ENCODE measurements around the gene ATP1B3. TPM values are rescaled to one million over a fixed set of nuclear protein-coding genes. Genes with fewer than 3 reads are reported as not detected.

The ATP1B3 gene
- total RNA-seq, 2 donors from 2014 or later: 182 to 194 TPM

DNA sequence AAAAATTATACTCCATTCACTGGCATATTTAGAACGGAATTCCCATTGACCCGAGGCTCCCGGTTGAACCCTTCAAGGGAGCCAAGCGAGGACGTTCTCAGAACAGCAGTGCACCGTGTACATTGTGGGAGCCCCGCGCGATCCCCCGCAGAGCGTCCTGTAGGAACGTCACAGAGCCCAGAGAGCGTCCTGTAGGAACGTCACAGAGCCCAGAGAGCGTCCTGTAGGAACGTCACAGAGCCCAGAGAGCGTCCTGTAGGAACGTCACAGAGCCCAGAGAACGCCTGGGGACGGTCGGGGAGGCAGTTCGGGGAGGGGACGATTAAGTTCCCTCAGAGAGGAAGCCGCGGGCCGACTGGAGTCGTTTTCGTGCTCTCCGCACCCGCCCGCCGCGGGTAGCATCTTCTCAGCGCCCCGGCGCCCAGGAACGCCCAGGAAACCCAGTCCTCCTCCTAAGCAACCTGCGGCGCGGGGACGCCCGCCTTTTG lies 506 bp upstream of the ATP1B3 start:
- Histone ChIP-seq H3K36me3 (ENCODE audit: control insufficient read depth, insufficient read depth, low read length) (peaks cover 5% of the 10 kb centered on the region), H3K27ac (ENCODE audit: low read depth, low read length) (peak overlapping the region; percentile 97), H3K9ac (ENCODE audit: extremely low read depth, low read length, poor library complexity, severe bottlenecking) (peak overlapping the region; percentile 68), H3K4me1 (ENCODE audit: control insufficient read depth, insufficient read depth, low read length) (no peaks in the 10 kb centered on the region), H3K4me3 (ENCODE audit: low read length) (peak overlapping the region; percentile 85), H3K27me3 (ENCODE audit: control insufficient read depth, insufficient read depth, low read length, poor library complexity, severe bottlenecking) (no peaks in the 10 kb centered on the region), H3K9me3 (ENCODE audit: control insufficient read depth, low read length) (no peaks in the 10 kb centered on the region)
- WGBS, 2 experiments (ENCODE audit: insufficient coverage in 1 of 2, insufficient read length in 1 of 2): 0 to 1% methylated on average over 17 to 42 of the region's 42 CpGs
- DNase-seq: peak; percentile 86
- no peaks in the 10 kb centered on the region for H3K9me3 Mint-ChIP-seq
- H3K36me3 Mint-ChIP-seq (ENCODE audit: low read depth): peaks cover 3% of the 10 kb centered on the region
- TF ChIP-seq, protein P1, sequence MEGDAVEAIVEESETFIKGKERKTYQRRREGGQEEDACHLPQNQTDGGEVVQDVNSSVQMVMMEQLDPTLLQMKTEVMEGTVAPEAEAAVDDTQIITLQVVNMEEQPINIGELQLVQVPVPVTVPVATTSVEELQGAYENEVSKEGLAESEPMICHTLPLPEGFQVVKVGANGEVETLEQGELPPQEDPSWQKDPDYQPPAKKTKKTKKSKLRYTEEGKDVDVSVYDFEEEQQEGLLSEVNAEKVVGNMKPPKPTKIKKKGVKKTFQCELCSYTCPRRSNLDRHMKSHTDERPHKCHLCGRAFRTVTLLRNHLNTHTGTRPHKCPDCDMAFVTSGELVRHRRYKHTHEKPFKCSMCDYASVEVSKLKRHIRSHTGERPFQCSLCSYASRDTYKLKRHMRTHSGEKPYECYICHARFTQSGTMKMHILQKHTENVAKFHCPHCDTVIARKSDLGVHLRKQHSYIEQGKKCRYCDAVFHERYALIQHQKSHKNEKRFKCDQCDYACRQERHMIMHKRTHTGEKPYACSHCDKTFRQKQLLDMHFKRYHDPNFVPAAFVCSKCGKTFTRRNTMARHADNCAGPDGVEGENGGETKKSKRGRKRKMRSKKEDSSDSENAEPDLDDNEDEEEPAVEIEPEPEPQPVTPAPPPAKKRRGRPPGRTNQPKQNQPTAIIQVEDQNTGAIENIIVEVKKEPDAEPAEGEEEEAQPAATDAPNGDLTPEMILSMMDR (conservative IDR thresholded peaks at IDR 0.05): no peak
- peaks cover 17% of the 10 kb centered on the region for H3K4me1 Mint-ChIP-seq
- peak overlapping the region; percentile 81 for H3K4me3 Mint-ChIP-seq
- H3K27me3 Mint-ChIP-seq (ENCODE audit: insufficient read depth): no peaks in the 10 kb centered on the region
- H3K27ac Mint-ChIP-seq: peak overlapping the region; percentile 98

DNA sequence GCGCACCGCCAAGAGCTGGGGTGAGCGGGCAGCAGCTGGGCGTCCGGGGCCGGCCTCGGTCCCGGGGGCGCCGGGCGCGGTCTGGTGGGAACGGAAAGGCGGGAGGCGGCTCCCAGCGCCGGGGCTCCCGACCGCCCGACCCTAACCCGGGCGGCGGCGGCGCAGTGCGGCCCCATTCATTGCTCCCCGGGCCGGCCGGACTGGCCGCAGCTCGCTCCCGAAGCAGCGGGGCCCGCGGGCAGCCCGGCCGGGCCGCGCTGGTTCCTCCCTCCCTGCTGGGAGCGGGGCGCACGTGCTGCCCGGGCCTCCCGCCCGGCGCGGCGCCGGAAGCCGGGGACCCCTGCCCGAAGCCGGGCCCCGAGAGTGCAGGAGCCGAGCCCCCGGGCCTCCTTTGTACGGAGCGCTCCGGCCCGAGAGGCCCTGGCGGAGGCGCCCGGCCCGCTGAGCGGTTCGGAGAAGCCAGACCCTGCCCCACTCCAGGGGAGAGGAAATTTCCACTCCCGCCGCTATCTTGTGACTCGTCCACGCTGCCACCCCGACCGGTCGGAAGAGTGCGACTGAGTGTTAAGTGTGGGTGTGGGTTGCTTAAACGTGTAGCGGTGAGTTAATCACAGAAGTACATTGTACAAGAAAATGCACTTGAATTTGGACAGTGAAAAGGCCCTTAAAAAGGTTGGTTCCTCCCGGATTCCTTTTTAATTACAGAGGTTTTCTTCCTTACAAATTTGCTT lies 613 bp downstream of the ATP1B3 start:
- no peaks in the 10 kb centered on the region for H3K4me1 ChIP-seq (ENCODE audit: control insufficient read depth, insufficient read depth, low read length)
- 0% methylated on average over 27 to 76 of the region's 76 CpGs for WGBS, 2 experiments (ENCODE audit: insufficient coverage in 1 of 2, insufficient read length in 1 of 2)
- peaks cover 5% of the 10 kb centered on the region for H3K36me3 ChIP-seq (ENCODE audit: control insufficient read depth, insufficient read depth, low read length)
- H3K4me1 Mint-ChIP-seq: peaks cover 24% of the 10 kb centered on the region
- H3K9me3 Mint-ChIP-seq: no peaks in the 10 kb centered on the region
- peak overlapping the region; percentile 99 for H3K4me3 ChIP-seq (ENCODE audit: low read length)
- peak overlapping the region; percentile 89 for H3K27ac Mint-ChIP-seq
- peak overlapping the region; percentile 87 for H3K27ac ChIP-seq (ENCODE audit: low read depth, low read length)
- no peaks in the 10 kb centered on the region for H3K9me3 ChIP-seq (ENCODE audit: control insufficient read depth, low read length)
- H3K36me3 Mint-ChIP-seq (ENCODE audit: low read depth): peaks cover 7% of the 10 kb centered on the region
- TF ChIP-seq, protein P1 (conservative IDR thresholded peaks at IDR 0.05): no peak
- peak overlapping the region; percentile 81 for H3K4me3 Mint-ChIP-seq
- peak; percentile 74 for DNase-seq
- no peaks in the 10 kb centered on the region for H3K27me3 ChIP-seq (ENCODE audit: control insufficient read depth, insufficient read depth, low read length, poor library complexity, severe bottlenecking)
- no peaks in the 10 kb centered on the region for H3K27me3 Mint-ChIP-seq (ENCODE audit: insufficient read depth)
- H3K9ac ChIP-seq (ENCODE audit: extremely low read depth, low read length, poor library complexity, severe bottlenecking): peak overlapping the region; percentile 94

DNA sequence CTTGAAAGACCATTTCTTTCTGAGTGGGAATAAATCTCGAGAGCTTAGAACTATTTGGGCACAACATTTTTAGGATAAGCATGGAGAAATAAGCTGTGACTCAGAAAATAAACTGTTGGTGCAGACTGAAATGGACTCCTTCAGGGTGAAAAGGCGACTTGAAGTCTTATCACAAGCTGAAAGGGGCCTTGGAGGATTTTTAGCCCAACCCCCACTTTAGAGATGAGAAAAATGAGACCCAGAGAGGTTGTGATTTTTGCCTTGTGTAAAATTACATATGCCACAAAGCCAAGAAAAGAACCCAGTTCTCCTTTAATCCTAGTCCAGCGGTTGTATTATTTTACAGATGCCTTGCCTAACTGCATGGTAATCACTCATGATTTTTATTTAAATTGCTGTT lies 1.5 kb downstream of the ATP1B3 start:
- Histone ChIP-seq H3K27ac (ENCODE audit: low read depth, low read length) (no peak overlapping the region), H3K9ac (ENCODE audit: extremely low read depth, low read length, poor library complexity, severe bottlenecking) (peak overlapping the region; percentile 94), H3K27me3 (ENCODE audit: control insufficient read depth, insufficient read depth, low read length, poor library complexity, severe bottlenecking) (no peaks in the 10 kb centered on the region), H3K4me1 (ENCODE audit: control insufficient read depth, insufficient read depth, low read length) (no peaks in the 10 kb centered on the region), H3K9me3 (ENCODE audit: control insufficient read depth, low read length) (no peaks in the 10 kb centered on the region), H3K4me3 (ENCODE audit: low read length) (peak overlapping the region; percentile 99), H3K36me3 (ENCODE audit: control insufficient read depth, insufficient read depth, low read length) (peaks cover 5% of the 10 kb centered on the region)
- peaks cover 24% of the 10 kb centered on the region for H3K4me1 Mint-ChIP-seq
- peak overlapping the region; percentile 89 for H3K27ac Mint-ChIP-seq
- peaks cover 12% of the 10 kb centered on the region for H3K36me3 Mint-ChIP-seq (ENCODE audit: low read depth)
- no peaks in the 10 kb centered on the region for H3K9me3 Mint-ChIP-seq
- no peak for DNase-seq
- 0 to 3% methylated on average over 1 to 3 of the region's 3 CpGs for WGBS, 2 experiments (ENCODE audit: insufficient coverage in 1 of 2, insufficient read length in 1 of 2)
- H3K4me3 Mint-ChIP-seq: peak overlapping the region; percentile 81
- TF ChIP-seq, protein P1 (conservative IDR thresholded peaks at IDR 0.05): no peak
- no peaks in the 10 kb centered on the region for H3K27me3 Mint-ChIP-seq (ENCODE audit: insufficient read depth)

Data from endodermal cell (in vitro differentiated cells).